GM21737 (cell line): ENCODE measurements around the gene NHLRC4.

Experiments used
- ATAC-seq: cut with Tn5 transposase; IDR thresholded peaks from one replicate; pipeline ENCODE4 v1.9.1; 2021; ENCODE audit warnings: mild to moderate bottlenecking, moderate library complexity; ENCODE audit not compliant: unreplicated experiment

The NHLRC4 gene, protein sequence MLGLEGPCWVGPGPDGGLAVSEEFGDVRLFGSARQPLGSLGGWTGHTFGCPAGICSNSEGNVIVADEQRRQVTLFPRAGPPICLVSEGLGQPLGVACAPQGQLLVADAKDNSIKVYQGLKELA

DNA sequence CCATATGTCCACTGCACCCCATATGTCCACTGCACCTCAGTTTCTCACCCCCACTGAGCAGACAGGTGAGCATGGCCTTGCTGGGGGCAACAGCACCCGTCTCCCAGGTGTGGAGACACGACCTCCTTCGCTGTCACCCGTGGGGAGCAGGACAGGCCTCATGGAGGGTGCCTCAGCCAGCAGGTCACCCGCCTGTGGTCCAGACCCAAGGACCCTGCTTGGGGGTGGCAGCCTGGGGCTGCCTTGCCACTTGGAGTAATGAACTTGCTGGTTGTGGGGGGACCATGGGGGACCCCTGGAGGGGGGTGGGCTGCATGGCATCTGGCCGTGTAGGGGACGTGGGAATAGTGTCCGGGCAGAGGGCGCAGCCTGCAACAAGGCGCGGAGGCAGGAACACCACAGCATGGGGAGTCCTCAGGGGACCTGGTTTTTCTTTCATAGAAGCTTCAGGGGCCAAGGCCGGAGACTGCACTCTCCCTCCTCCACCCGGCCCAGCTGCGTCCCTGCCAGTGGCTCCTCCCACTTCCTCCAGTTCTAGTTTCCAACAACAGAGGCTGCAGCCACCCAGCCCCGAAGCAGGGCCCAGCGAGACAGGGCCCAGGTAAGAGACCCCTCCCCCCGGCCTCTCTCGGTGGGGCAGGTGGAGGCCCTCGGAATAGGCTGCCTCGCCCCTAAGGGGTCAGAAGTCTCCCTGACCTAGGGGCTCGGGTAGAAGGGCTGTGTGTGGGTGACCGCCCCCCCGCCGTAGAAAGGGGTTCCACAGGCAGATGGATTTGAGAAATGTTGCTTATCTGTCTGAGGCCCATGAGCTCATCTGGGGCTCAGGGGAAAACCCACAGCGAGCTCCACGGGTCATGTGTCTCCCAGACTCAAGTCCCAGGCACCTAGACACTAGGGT lies at the start of gene NHLRC4:
NHLRC4 (plus strand) TSS at position 531 of the 898 bp plus-strand sequence. CDS start 1,043 bp downstream, outside the sequence.
- no peak for ATAC-seq

DNA sequence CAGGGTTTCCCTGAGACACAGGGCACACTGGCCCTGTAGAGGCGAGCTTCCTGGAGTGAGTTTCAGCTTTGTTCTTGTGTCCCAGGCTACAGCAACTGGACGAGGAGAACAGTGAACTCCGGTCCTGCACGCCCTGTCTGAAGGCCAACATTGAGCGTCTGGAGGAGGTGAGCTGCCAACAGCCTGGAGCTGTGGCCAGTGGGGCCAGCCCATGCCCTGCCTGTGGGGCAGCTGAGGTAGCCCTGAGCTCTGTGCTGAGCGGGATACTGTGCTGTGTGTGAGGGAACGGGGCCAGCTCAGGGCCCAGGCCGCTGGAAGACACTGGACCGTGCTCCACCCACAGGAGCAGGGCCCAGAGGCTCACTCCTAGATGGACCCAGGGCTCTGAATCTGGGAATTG lies 47.9 kb upstream of the NHLRC4 start:
- no peak for ATAC-seq

DNA sequence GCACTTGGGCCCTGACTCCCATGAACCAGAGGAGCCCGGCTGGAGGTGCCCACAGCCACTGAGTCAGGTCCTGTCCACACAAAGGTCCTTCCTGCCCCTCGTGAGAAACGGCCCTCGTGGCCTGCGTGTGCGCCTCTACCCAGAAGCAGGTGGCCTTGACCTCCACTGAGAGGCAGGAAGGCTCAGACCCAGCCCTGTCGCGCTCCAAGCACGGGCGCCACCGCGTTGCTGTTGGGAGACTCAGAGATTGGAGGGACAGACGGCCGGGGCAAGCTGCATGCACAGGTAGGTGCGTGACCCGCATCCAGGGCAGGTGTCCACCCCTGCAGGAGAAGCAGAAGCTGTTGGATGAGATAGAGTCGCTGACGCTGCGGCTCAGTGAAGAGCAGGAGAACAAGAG lies 47.4 kb upstream of the NHLRC4 start:
- ATAC-seq, result no peak

DNA sequence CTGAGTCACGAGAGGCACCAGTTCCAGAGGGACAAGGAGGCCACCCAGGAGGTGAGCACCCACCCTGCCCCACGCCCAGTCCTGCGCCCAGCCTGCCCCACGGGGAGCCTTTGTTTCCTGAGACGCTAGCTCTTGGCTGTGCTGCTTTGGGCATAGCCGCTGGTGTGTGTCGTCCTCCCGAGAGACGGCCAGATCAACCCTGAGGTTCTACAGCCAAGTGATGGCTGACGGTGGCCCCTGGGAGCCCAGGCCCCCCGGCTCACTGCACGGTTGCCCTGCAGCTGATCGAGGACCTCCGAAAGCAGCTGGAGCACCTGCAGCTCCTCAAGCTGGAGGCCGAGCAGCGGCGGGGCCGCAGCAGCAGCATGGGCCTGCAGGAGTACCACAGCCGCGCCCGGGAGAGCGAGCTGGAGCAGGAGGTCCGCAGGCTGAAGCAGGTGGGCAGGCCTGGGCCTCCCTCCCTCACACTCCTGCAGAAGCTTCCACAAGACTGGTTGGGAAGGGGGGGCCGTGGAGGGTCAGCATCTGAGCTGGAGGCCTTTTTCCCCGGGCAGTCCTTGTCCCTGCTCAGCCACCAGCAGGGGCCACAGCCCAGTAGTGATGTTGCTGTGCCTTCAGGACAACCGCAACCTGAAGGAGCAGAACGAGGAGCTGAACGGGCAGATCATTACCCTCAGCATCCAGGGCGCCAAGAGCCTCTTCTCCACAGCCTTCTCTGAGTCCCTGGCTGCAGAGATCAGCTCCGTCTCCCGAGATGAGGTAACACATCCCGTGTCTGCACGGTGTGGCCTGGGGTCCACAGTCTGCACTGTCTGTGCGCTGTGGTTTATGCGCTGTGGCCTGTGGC lies 46.7 kb upstream of the NHLRC4 start:
- no peak for ATAC-seq

DNA sequence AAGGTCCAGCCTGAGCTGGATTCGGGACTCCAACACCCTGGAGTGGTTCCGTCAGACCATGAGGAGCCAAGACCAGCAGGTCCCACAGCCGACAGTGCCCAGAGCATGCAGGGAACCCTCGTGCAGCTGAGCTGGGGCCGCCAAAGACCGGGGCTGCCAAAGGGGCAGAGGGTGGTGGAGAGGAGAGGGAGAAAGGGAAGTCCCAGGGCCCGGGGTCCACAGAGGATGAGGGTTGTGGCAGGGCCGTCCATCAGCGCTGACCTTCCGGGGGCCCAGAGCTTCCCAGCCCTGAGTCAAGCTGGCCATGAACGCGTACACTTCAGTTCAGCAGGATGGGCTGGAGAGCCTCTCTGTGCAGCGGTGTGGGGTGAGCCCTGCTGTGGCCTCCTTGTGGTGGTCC lies 46.0 kb upstream of the NHLRC4 start:
- ATAC-seq, result no peak

DNA sequence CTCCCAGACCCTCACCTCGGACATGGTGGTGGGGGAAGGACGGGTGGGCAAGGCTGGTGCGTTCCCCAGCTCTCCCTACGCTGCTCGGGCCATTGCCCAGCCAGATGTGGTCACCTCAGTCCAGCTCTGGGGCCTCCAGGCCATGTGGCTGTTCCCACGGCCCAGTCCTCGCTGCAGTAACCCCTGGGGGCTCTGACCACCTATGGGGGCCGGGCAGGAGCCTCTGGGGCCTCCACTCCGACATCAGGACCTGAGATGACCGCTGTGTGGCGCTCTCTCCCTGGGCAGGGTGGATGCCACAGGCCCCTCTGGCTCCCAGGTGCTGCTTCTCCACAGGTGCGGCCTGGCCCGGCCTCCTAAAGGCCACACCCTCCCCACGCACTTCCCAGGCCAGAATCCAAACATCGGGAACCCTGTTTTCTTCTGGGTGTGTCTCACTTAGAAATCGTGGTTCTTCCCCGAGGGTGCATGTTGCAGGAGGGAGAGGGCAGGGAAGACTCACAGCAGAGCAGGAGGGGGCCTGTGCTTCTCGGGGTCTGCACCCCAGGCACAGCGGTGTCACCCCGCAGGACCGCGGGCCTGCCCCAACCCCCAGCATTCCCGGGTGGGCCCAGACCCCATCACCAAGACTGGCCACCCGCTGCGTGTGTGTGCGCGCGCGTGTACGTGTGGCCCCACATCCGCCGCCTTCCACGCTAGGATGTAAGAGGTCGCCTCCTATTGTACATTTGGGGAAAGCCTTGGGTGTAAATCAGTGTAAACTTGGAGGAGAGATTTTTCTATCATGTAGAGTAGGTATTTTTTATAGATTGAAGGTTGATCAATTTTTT lies 45.2 kb upstream of the NHLRC4 start:
- no peak for ATAC-seq

DNA sequence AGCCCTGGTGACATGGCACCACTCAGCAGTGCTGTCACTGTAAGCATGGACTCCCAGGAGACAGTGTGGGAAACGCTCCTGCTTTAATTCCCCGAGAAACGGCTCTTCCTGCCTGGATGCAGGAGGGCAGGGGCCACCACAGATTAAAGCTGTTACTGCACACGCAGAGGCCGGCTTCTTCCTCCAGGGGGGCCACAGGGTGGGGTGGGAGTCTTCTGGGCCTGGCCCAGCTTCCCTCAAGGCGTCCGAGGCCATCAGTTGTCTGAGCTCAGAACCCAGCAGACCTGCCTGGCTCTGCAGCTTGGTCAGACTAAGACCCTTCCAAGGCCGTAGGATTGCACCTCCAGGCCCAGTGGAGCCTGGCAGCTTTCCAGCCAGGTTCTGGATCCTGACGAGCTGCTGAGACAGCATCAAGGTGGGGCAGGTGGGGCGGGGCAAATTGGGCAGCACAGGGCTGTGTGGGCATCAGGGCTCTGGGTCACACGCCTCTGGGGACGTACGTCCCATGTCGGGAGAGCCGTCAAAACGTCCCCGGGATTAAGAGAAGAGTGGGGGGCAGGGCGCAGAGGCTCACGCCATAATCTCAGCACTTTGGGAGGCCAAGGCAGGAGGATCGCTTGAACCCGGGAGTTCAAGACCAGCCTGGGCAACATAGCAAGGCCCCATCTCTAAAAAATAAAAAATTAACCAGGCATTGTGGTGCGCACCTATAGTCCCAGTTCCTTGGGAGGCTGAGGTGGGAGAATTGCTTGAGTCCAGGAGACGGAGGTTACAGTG lies 44.3 kb upstream of the NHLRC4 start:
- no peak for ATAC-seq

DNA sequence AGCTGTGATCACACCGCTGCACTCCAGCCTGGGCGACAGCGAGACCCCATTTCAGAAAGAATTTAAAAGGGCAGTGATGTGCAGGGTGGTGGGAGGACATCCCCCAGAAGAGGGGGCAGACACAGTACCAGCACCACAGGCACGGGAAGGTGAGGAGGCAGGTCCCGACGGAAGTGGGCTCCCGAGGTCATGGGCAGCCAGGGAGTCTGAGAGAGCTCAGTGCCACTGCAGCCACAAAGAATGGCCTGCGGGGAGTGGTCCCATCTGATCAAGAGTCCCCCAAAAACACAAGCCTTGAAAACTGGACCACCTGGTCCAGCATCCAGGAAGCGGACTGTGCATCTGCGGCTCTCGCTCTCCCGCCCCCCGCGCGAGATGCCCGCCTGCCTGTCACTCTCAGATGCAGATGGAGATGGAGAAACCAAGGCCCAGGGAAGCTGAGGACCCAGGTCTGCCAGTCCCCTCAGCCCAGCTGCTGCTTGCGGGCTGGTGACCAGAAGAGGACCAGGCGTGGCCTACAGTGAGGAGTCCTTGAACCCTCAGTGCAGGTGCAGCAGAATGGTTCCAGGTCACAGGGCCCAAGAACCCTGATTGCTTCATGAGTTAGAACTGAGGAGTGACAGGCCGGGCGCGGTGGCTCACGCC lies 43.6 kb upstream of the NHLRC4 start:
- ATAC-seq, result no peak

DNA sequence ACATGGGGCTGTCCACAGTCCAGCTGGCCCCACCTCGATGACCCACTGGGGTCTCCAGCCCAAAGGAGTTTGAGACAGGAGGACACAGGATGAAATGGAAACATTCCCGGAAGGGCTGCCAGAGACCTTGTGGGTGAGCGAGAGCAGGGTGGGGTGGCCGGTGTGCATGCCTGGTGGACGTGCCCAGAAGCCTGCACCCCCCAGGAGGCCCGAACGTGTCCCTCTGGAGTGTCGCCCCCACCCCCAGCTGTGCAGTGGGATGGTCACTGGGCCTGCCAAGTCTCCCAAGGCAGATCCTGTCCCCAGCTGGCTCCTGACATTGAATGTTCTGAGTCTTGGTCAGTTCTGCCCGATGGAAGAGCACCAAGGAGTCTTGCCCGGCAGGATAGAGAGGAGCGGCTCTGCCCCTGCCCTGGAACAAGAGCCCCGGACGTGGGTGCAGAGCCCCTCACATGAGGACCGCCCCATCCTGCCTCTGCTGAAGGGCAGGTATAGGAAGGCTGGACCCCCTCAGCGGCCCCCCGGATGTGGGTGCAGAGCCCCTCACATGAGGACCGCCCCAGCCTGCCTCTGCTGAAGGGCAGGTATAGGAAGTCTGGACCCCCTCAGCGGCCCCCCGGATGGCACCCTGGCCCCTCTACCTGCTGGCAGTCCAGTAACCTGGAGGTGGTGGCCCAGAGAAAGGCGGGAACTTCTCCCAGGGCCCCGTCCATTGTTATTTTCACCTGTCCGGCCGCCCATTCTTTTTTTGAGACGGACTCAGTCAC lies 42.3 kb upstream of the NHLRC4 start:
- no peak for ATAC-seq

DNA sequence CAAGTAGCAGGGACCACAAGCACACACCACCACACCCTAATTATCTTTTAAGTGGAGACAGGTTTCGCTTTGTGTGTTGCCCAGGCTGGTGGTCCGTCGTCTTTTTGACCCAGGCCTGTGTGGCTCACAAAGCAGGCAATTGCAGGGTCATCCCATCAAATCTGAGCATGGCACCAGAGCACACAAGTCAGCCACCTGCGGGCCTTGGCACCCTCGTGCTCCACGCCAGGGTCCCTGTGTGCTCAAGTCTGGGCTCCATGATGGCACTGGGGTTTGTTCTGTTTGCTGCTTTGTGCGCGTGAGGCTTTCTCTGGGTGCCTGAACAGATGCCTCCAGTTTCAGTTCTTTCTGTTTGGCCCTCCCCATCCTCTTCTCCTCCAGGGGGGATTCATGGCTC lies 41.7 kb upstream of the NHLRC4 start:
- no peak for ATAC-seq

DNA sequence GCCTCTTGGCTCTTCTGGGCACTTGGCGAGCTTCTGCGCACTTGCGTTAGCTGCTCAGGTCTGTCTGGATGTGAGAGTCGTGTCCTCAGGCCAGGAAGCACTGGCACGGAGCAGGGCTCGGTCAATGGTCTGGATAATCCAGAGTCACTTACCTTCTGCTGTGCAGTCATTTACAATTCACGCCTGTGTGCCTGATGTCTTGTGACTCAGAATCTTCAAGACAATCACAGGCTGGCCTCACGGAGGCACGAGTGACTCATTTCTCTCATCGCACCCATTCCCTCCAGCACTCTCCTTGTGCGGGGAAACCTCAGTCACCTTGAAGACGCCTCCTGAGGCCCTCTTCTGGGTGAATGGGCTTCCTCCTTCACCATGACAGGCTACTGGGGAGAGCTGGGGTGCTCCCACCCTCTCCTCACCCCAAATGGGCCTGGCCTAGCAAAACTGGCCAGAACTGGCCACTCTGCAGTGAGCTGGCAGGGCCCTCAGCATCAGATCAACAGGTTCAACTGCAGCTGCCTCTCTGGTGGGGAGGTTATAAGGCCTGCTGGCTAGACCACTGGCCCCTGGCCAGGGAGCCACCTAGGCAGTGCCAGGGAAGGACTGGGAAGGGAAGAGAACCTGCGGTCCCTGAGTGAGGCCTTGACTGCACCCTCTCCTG lies 41.2 kb upstream of the NHLRC4 start:
- ATAC-seq, result no peak

DNA sequence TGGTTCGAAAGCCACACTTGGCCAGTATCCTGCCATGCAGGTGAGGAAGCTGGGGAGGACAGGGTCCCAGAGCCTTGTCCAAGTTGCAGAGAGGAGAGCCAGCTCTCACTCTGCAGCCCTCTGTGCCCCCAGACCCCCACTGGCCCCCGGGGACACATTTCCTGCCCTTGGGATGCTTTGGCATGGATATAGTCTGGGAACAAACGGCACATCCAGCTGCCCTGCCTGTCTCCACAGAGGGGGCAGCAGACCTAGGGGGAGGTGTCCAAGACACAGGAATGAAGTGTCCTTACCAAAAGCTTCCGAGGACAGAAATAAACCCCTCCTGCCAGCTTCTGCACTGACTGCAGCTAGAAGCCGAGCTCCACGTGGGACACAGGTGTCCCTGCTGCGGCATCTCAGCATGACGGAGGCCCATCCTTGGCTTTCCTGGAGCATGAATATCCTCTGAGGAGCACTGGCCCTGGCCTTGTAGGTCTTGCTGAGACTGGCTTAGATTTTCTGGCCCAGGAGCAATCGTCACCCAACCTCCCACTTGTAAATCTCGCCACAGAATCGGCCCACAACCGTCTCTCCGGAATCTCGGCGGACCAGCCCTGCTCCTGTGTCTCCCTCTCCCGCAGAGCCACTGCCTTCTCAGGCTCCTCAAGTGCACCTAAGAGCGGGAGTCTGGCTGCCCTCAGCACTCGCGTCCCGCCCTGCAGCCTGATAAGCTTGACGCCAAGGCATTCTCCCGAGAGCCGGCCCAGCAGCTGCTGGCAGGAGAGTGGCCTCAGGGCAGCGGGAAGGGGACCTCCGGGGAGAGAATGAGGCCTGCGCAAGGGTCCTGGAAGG lies 40.4 kb upstream of the NHLRC4 start:
- ATAC-seq, result no peak

DNA sequence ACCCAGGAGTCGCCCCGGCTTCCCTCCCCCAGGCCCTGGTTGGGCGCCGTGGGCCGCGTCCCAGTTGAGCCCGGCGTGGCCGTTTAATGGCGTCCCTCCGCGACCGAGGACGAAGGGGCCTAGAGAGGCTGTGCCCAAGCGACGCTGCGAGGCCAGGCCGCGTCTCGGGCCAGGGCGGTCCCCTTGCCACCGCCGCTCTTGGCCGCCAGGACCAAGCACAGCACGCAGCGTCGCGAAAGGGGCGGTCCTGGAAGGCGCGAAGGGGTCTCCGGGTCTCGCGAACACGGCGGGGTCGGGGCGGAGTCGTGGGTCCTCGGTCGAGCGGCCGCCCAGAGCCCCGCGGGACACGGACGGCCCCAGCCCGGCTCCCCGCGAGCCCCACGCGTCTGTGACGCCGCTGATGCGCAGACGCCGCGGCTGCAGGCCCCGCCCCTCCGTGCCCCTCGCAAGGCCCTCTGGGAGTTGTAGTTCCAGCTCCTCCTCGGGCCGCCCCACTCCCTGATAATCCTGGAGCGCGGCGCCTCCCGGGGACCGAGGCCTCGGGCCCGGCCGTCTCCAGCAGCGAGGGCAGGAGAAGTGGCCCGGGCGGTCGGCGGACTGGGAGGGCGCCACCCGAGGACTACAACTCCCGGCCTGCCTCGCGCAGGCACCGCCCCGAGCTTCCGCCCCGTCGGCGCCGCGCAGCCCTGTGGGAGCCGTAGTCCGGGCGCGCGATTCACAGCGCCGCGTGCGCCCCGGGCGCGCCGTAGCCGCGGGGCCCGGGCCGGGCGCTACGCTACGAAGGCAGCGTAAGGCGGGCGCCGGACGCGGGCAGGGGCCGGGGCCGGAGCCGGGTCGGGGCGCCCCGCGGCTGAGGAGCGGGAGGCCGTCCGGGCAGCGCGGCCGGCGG lies 39.5 kb upstream of the NHLRC4 start, which contains the start of gene CAPN15:
CAPN15 (plus strand) TSS at position 698 of the 889 bp plus-strand sequence. CDS start 19,127 bp downstream, outside the sequence.
- peak; percentile 61 for ATAC-seq

DNA sequence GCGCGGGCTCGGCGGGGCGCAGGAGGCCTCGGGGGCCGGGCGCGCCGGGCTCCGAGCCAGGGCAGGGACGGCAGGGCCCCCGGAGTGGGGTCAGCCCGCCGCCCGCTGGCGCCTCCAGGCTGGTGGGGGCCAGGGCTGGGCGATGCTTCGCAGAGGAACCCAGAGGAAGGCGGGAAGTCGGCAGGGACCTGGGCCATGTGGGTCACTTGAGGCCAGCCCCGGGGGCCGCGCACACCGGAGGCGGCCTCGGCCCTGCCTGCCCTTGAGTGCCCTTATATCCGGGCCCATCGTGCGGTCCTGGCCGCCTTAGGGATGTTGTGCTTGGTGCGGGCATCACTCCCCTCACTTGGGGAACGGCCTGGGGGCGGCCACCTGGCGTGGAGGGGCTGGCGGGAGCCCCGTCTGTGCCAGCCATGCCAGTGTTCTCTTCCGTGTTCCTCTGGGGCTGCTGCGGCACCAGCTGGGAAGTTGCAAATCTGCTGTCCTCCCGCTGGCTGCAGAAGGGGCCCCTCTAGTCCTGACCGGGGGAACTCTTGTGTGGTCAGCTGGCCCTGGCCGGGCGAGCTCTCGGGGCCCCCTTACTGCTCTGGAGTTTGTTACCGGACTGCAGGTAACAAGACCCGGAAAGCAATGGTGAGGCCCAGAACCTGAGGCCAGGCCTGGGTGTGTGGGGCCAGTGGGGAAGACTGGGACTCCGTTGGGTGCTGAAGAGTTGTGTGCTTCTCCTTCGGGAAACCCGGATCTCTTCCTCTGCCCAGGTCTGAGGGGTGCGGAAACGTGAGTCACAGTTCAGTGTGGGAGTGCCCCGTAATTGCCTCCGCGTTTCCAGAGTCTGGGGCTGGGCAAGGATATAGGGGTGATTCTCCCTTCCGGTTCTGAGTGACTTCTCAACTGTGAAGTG lies 38.4 kb upstream of the NHLRC4 start:
- ATAC-seq, result peak; percentile 9

DNA sequence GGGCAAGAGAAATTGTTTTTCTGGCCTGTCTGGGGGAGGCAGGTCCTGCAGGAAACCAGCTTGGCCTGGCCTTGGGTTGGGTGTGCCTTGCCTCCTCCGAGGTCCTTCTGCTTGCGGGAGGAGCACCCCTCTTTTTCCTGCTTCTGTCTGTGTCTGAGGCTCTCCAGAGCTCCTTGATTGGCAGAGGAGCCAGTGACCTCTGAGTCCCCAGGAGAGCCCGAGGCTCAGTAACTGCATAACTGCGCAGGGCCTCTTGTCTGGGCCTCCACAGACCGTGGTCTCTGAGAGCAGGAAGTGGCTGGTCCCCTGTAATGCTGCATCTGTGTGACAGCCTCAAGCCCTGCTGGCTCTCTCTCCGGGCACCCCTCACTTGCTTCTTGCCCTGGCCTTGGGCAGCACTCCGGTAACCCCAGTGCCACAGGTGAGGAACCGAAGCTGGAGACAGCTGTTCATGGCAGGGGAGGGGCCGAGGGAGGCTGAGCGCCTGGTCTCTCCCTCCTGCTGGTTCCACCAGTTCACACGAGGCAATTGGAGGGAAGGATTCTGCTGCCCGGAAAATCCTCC lies 37.7 kb upstream of the NHLRC4 start:
- ATAC-seq, result no peak
